Embryonic facial prominence (tissue), 1 donor: ENCODE data around the gene SERPINA12.

Experiments used
- DNase-seq: peaks from one replicate; pipeline ENCODE4 v3.0.0-alpha.2; 2016; ENCODE audit errors: extremely low spot score

Gene SERPINA12

GRCh38 chr14:94465042-94465441, 44.2 kb downstream of the SERPINA12 start:
- no peak for DNase-seq

- no peak for DNase-seq
Observed at GRCh38 chr14:94464290-94464689, 45.0 kb downstream of the SERPINA12 start.

- no peak for DNase-seq
Observed at GRCh38 chr14:94462763-94463572, 46.3 kb downstream of the SERPINA12 start.

- DNase-seq = no peak
Observed at GRCh38 chr14:94462219-94462551, 47.1 kb downstream of the SERPINA12 start.

GRCh38 chr14:94461526-94462218, 47.6 kb downstream of the SERPINA12 start:
- no peak for DNase-seq

DNA sequence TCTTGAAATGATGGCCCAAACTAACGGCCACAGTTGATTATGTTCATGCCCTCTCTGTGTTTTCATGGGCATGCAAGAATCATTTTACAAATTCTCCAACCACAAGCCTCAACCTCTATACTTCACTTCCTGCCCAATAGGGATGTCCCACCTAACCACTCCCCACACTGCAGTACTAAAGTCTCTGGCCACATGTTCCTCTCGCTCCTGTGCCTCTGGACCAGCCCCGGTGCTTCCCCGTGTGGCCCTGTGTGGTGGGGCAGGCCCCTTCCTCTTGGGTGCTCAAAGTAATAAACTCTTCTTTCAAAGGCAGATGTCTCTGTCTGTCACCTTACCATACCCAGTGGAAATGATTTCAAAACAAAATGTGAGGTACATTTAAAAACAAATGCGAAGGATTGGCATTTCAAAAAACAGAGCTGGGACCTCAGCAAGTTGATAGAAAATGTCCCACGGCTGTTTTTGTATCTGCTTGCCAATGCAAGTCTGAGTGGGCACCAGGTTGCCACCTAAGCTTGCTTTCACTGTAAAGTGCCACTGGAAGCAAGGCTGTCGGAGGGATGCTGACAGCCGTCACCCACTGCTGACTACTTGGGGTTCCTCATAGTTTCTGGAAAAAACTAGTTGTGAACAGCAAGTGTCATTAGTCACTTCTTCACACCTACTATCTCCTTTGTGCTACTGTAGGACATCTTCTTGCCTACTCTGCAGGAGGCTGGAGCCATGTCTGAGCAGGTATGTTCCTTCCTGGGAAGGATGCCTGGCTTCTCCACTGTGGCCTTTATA, 48.4 kb downstream of the SERPINA12 start:
- no peak for DNase-seq

- DNase-seq = no peak
Observed at GRCh38 chr14:94458558-94459205, 50.6 kb downstream of the SERPINA12 start.

DNA sequence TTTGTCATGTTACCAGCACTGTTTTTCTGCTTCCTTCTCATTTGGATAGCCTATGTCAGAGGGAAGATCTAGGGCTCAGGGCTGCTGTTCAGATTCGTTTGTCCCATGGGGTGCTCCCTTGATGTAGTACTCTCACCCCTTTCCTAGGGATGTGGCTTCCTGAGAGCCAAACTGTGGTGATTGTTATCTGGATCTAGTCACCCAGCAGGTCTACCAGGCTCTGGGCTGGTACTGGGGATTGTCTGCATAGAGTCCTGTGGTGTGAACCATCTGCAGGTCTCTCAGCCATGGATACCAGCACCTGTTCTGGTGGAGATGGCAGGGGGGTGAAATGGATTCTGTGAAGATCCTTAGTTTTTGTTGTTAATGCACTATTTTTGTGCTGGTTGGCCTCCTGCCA, 51.2 kb downstream of the SERPINA12 start:
- DNase-seq = no peak

DNA sequence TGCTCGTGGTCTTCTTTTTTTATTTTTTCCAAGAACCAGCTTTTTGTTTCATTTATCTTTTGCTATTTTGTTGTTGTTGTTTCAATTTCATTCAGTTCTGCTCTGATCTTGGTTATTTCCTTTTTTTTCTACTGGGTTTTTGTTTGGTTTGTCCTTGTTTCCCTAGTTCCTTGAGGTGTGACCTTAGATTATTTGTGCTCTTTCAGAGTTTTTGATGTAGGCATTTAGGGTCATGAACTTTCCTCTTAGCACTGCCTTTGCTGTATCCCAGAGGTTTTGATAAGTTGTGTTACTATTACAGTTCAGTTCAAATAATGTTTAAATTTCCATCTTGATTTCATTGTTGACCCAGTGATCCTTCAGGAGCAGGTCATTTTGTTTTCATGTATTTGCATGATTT, 53.3 kb downstream of the SERPINA12 start:
- DNase-seq = no peak

GRCh38 chr14:94451826-94452225, 57.4 kb downstream of the SERPINA12 start:
- DNase-seq = no peak

DNA sequence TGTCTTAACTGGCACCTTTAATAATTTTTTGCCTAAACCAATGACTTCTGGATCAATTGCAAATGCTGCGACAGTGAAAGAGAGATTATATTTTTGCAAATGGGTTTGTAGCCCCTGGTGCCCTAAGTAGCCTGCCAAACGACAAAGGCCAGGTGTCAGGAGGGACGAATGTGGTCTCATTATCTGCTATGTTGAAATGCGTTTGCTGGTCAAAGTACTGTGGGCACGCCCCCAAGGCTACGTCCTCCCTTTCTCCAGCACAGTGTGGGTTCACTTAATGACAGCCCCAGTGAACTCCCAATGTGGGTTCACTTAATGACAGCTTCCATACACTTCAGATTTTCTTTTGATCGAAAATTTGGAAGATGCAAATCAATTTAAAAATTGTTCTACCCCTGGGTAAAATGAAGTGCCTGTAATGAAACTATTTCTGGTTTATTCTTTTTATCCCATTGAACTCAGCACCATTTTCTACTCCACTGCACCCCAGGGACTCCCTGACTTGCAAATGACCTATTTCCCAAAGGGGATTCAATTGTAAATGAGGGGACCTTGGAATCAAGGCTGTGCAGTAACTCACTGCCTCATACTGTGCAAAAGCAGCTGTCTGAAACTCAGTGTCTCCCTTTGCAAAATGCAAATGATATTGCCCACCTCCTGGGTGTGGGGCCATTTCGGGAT, 58.0 kb downstream of the SERPINA12 start:
- no peak for DNase-seq

GRCh38 chr14:94450722-94451090, 58.6 kb downstream of the SERPINA12 start:
- DNase-seq = no peak

DNA sequence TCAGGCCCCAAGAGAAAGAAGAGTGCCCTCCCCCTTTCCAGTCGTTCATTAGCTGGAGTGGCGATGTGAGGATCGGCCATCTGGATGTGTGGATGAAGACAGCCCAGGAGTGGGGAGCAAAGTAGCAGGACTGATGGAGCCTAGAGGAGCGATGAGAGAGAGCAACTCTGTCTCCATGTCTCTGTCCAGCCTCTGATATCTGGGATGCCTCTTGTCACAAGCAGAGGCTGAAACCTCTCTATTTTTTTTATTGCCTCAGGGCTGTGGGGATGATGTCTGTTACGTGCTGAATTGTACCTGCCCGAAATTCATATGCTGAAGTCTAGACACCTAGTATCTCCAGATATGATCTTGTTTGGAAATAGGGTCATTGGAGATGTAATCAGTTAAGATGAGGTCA, 59.3 kb downstream of the SERPINA12 start:
- DNase-seq = no peak

DNA sequence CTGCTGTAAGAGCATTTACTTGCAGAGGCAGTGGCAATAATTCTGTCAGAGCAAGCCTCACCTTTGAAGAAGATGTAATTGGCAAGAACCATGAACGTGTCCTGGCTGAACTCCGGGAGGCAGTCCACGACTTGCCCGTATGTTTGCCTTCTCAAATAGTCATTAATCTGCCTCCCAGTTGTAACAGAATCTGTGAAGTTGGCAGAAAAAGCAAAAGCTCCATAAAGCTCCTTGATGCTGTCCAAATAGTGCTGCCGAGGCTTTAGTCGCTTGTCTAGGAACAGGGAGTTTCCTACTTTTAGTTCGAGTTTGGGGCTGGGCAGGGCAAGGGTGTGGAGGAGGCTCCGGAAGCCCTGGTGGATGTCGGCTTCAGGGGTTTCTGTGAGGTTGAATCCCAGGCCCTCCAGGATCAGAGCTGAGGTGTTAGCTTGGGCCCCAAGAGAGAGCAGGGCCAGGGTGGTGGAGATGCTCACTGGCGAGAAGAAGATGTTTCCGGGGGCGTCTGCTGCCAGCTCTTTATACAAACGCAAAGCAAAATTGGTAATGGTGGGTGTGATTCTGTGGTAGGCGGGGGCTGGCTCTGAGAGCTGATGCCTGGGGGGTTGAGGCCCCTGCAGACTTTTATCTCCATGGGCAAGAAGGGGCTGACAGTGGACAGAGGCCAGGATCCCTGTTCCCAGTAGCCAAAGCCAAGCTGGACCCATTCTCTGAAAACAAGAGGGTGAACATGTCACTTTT, 61.0 kb downstream of the SERPINA12 start:
- DNase-seq = no peak

GRCh38 chr14:94447206-94447605, 62.1 kb downstream of the SERPINA12 start:
- no peak for DNase-seq

DNA sequence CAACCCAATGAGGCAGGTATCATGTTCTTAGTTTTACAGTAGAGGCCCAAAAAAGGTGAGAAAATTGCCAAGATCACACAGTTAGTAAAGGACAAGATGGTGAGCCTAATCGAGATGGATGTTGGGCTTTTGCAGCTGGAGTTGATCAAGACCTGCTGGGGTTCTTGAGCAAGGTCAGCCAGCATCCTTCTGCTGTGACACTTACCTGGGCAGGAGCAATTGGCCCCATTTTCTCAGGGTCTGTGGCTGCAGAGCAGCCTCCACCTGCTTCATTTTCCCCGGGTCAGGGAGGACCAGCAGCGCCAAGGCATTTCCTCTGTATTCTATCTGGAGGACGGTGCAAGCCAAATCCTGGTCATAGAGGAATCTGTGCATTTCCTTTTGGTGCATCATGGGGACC, 63.1 kb downstream of the SERPINA12 start:
- no peak for DNase-seq

DNA sequence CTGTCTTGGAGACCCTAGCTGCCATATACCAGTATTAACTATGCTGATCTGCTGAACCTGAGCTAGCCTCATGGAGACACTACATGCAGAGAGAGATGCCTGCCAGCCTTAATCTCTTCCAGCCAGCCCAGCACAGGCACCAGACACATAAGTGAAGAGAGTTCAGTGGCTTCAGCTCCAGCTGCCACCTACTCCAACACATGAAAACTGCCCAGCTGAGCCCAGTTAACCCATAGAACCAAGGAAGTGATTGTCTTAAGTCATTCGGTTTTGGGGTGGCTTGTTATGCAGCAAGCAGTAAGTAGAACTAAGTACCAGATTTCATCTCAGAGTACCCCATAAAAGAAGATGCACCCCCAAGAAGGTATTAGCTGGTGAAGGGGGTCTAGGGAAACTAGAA, 64.3 kb downstream of the SERPINA12 start:
- no peak for DNase-seq

- DNase-seq = no peak
Observed at GRCh38 chr14:94441531-94442205, 67.6 kb downstream of the SERPINA12 start.

DNA sequence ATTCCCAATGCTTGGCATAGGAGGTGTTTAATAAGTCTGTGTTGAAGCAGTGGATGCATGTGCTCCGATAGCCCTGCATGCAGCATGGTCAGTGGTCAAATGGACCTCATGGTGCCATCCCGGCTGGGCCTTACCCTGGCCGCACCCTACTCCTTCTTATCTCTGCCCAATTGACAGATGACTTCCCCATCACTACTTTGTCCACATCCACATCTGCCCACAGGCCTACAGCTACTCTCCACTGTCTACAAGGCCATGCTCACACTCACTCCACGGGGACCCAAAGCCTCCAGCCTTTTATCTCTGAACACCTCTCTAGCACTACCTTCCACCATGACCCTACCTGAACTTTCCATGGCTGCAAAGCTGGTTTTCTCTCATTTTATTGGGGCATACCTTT, 68.1 kb downstream of the SERPINA12 start:
- no peak for DNase-seq

DNA sequence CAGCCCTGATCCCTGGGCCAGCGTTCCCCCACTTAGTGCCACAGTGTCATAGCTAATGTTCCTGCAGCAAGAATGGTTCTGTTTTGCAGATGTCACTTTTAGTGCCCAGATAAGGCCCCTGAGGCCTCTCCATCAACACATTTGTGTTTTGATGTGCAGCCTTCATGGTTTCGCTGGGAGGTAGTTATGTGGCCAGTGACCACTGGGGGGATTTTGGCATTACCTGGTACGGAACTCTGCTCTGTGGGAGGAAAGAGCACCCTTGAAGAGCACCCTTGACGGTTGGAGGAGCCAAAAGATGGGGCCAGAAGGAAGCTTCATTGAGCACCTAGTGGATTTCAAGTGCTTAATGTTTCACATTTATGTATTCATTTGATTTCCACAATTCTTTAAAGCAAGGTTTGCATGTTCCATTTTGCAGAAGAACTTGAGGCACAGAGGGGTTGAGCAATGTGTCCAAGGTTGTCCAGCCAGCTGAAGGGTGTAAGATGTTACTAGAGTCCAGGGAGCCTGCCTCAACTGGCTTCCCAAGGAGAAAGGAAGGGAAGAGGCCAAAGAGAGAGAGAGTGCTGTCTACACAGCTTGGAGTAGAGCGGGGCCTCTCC, 69.7 kb downstream of the SERPINA12 start:
- DNase-seq = no peak
